GM13976 (cell line): ENCODE measurements around the gene KCNT2.
"Not testable (repeated sequence)": the region's sequence is repeated elsewhere in the genome, so short reads cannot be mapped to it uniquely, and the experiment has no call there.

Experiments used
- DNase-seq: peaks from one replicate; pipeline ENCODE4 v3.0.0; 2012; ENCODE audit warnings: low spot score
- in situ Hi-C: fragments of 300-500 bp; cut with MboI; formaldehyde crosslinking; loops from one replicate; pipeline ENCODE4 v1.12.0; 2022; ENCODE audit warnings: low sequenced_read_pairs, mixed read lengths, inconsistent platforms; ENCODE audit not compliant: unreplicated experiment
- TF ChIP-seq, protein P1 (sequence below): IDR thresholded peaks from 2 replicates; pipeline ENCODE4 v1.5.1; 2012; ENCODE audit warnings: borderline replicate concordance, mild to moderate bottlenecking; ENCODE audit not compliant: insufficient read depth; ENCODE audit errors: extremely low read depth, missing control alignments, control extremely low read depth

The KCNT2 gene

GRCh38 chr1:196531737-196532524, 76.3 kb downstream of the KCNT2 start:
- in situ Hi-C loops, result no loop called here
- TF ChIP-seq, protein P1, sequence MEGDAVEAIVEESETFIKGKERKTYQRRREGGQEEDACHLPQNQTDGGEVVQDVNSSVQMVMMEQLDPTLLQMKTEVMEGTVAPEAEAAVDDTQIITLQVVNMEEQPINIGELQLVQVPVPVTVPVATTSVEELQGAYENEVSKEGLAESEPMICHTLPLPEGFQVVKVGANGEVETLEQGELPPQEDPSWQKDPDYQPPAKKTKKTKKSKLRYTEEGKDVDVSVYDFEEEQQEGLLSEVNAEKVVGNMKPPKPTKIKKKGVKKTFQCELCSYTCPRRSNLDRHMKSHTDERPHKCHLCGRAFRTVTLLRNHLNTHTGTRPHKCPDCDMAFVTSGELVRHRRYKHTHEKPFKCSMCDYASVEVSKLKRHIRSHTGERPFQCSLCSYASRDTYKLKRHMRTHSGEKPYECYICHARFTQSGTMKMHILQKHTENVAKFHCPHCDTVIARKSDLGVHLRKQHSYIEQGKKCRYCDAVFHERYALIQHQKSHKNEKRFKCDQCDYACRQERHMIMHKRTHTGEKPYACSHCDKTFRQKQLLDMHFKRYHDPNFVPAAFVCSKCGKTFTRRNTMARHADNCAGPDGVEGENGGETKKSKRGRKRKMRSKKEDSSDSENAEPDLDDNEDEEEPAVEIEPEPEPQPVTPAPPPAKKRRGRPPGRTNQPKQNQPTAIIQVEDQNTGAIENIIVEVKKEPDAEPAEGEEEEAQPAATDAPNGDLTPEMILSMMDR, result no peak
- DNase-seq, result no peak

- TF ChIP-seq, protein P1, result no peak
- in situ Hi-C loops, result no loop called here
- no peak for DNase-seq
Measured at GRCh38 chr1:196527919-196528318, 80.3 kb downstream of the KCNT2 start.

DNA sequence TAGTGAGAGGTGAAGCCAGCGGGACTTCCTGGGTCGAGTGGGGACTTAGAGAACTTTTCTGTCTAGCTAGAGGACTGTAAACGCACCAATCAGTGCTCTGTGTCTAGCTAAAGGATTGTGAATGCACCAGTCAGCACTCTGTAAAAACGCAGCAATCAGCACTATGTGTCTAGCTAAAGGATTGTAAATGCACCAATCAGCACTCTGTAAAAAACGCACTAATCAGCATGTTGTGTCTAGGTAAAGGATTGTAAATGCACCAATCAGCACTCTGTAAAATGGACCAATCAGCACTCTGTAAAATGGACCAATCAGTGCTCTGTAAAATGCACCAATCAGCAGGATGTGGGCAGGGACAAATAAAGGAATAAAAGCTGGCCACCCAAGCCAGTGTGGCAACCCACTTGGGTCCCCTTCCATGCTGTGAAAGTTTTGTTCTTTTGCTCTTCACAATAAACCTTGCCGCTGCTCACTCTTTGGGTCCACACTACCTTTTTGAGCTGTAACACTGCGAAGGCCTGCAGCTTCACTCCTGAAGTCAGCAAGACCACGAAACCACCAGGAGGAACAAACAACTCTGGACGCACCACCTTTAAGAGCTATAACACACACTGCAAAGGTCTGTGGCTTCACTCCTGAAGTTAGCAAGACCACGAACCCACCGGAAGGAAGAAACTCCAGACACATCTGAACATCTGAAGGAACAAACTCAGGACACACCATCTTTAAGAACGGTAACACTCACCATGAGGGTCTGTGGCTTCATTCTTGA, 85.5 kb downstream of the KCNT2 start:
- in situ Hi-C loops, DNase-seq: not testable (repeated sequence)

DNA sequence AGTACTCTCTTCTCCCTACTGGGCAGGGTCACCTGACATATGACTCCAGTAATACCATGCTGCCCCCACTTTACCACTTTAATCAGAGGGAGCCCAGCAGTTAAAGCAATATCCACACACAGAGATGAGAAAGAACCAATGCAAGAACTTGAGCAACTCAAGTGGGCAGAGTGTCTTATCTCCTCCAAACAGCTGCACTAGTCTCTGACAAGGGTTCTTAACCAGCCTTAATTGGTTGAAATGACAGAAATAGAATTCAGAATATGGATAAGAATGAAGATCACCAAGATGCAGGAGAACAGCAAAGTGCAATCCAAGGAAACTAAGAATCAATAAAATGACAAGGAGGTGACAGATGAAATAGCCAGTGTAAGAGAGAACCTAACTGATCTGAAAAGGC, 91.0 kb downstream of the KCNT2 start:
- TF ChIP-seq, protein P1, result no peak
- DNase-seq, result no peak
- in situ Hi-C loops, result no loop called here

DNA sequence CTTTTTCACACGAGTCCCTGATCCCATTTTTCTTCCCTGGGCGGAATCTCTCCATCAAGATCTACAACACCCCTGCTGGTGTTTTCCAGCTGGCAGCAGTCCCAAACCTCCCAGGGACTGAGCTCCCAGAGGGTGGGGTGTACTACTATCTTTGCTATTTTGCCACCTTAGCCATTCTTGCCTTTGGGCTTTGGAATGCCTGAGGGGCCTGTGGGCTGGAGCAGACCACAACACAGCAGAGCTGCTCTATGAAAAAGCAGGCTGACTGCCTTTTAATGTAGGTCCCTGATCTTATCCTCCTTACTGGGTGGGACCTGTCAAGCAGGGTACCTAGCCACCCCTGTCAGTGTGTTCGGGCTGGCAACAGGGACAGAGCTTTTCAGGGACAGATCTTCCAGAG, 91.9 kb downstream of the KCNT2 start:
- in situ Hi-C loops, result no loop called here
- TF ChIP-seq, protein P1, result no peak
- no peak for DNase-seq

DNA sequence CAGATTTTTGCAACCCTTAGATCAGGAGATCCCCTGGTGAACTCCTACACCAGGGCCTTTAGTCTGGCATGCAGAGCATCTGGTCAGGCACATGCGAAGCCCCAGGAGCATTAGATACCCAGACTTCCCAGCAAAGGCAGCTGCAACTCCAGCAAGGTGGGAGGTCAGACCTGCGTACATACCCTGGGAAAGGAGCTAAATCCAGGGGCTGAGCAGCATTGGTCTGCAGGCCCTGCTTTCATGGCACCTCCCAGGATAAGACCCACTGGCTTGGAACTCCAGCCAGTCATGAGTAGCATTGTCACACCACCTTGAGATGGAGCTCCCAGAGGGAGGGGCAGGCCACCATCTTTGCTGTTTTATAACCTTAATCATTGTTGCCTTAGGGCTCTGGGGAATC, 92.3 kb downstream of the KCNT2 start:
- in situ Hi-C loops, result no loop called here
- TF ChIP-seq, protein P1, result no peak
- DNase-seq, result no peak

GRCh38 chr1:196513821-196514220, 94.4 kb downstream of the KCNT2 start:
- TF ChIP-seq, protein P1, result no peak
- no peak for DNase-seq
- in situ Hi-C loops, result no loop called here
